Measurements from ENCODE around the gene CHAT. TPM values are rescaled to one million over a fixed set of nuclear protein-coding genes. Genes with fewer than 3 reads are reported as not detected.

CHAT gene
- total and polyA plus RNA-seq, 3 experiments from 2014 or later, result not detected

GRCh38 chr10:49593998-49594397, 19.8 kb upstream of the CHAT start:
- Histone ChIP-seq H3K36me3 (ENCODE audit: insufficient read depth, low read length) (no peaks in the 10 kb centered on the region), H3K4me1 (ENCODE audit: insufficient read depth, low read length) (no peaks in the 10 kb centered on the region), H3K27me3 (ENCODE audit: insufficient read depth, low read length, poor library complexity, severe bottlenecking) (no peaks in the 10 kb centered on the region), H3K4me3 (ENCODE audit: low read length) (no peak overlapping the region), H3K9me3 (ENCODE audit: low read length) (no peaks in the 10 kb centered on the region), H3K27ac (ENCODE audit: low read depth, low read length) (no peak overlapping the region)
- ChIA-PET POLR2A (interaction anchor here (1.2 kb wide), 1 partner anchor 55 kb away, joined by 3 read pairs; the partner anchor contains the start of gene ERCC6), CTCF (interaction anchor here (1.0 to 1.9 kb wide), 7 partner anchors 8 to 40 kb away, joined by 3 to 6 read pairs (median 3); no protein-coding TSS in a partner anchor)
- peaks cover 14 to 44% of the 10 kb centered on the region in 2 donors for H3K27me3 Mint-ChIP-seq
- H3K27ac Mint-ChIP-seq, result no peak overlapping the region
- H3K36me3 Mint-ChIP-seq, result no peaks in the 10 kb centered on the region
- H3K4me1 Mint-ChIP-seq, result peaks cover 0 to 5% (median 3%) of the 10 kb centered on the region in 3 donors
- H3K4me3 Mint-ChIP-seq, result no peak overlapping the region
- DNase-seq, result no peak
- H3K9me3 Mint-ChIP-seq, result peaks cover 0 to 4% (median 0%) of the 10 kb centered on the region in 5 donors

GRCh38 chr10:49594594-49594993, 19.2 kb upstream of the CHAT start:
- Mint-ChIP-seq H3K27ac (no peak overlapping the region), H3K4me3 (no peak overlapping the region), H3K4me1 (peaks cover 0 to 5% (median 3%) of the 10 kb centered on the region in 3 donors), H3K27me3 (peaks cover 9 to 47% of the 10 kb centered on the region in 2 donors), H3K9me3 (no peaks in the 10 kb centered on the region), H3K36me3 (no peaks in the 10 kb centered on the region)
- H3K4me1 ChIP-seq (ENCODE audit: insufficient read depth, low read length), result no peaks in the 10 kb centered on the region
- ChIA-PET POLR2A (interaction anchor here (1.2 kb wide), 1 partner anchor 56 kb away, joined by 3 read pairs; the partner anchor contains the start of gene ERCC6), CTCF (interaction anchor here (0.7 to 1.6 kb wide), 3 partner anchors 12 to 681 kb away, joined by 3 read pairs; no protein-coding TSS in a partner anchor)
- no peak overlapping the region for H3K4me3 ChIP-seq (ENCODE audit: low read length)
- H3K27ac ChIP-seq (ENCODE audit: low read depth, low read length), result no peak overlapping the region
- no peaks in the 10 kb centered on the region for H3K27me3 ChIP-seq (ENCODE audit: insufficient read depth, low read length, poor library complexity, severe bottlenecking)
- H3K9me3 ChIP-seq (ENCODE audit: low read length), result no peaks in the 10 kb centered on the region
- DNase-seq, result no peak
- H3K36me3 ChIP-seq (ENCODE audit: insufficient read depth, low read length), result no peaks in the 10 kb centered on the region

- Histone ChIP-seq H3K4me1 (ENCODE audit: insufficient read depth, low read length) (no peaks in the 10 kb centered on the region), H3K27me3 (ENCODE audit: insufficient read depth, low read length, poor library complexity, severe bottlenecking) (no peaks in the 10 kb centered on the region), H3K9me3 (ENCODE audit: low read length) (no peaks in the 10 kb centered on the region), H3K4me3 (ENCODE audit: low read length) (no peak overlapping the region), H3K36me3 (ENCODE audit: insufficient read depth, low read length) (no peaks in the 10 kb centered on the region), H3K27ac (ENCODE audit: low read depth, low read length) (no peak overlapping the region)
- no peak overlapping the region for H3K4me3 Mint-ChIP-seq
- ChIA-PET CTCF (interaction anchor here (0.7 to 0.8 kb wide), 2 partner anchors 190 to 681 kb away, joined by 3 read pairs; no protein-coding TSS in a partner anchor), POLR2A (interaction anchor here (1.2 kb wide), 1 partner anchor 56 kb away, joined by 3 read pairs; the partner anchor contains the start of gene ERCC6)
- peaks cover 9 to 48% of the 10 kb centered on the region in 2 donors for H3K27me3 Mint-ChIP-seq
- no peak overlapping the region for H3K27ac Mint-ChIP-seq
- peaks cover 0 to 5% (median 3%) of the 10 kb centered on the region in 3 donors for H3K4me1 Mint-ChIP-seq
- no peaks in the 10 kb centered on the region for H3K9me3 Mint-ChIP-seq
- no peak for DNase-seq
- H3K36me3 Mint-ChIP-seq, result no peaks in the 10 kb centered on the region
Measured at GRCh38 chr10:49595003-49595712, 18.7 kb upstream of the CHAT start.

GRCh38 chr10:49595713-49596492, 17.9 kb upstream of the CHAT start:
- Mint-ChIP-seq H3K36me3 (no peaks in the 10 kb centered on the region), H3K27ac (no peak overlapping the region), H3K4me3 (no peak overlapping the region), H3K9me3 (no peaks in the 10 kb centered on the region), H3K27me3 (peaks cover 11 to 51% of the 10 kb centered on the region in 2 donors), H3K4me1 (peaks cover 0 to 5% (median 3%) of the 10 kb centered on the region in 3 donors)
- Histone ChIP-seq H3K36me3 (ENCODE audit: insufficient read depth, low read length) (no peaks in the 10 kb centered on the region), H3K4me3 (ENCODE audit: low read length) (no peak overlapping the region), H3K27ac (ENCODE audit: low read depth, low read length) (no peak overlapping the region), H3K4me1 (ENCODE audit: insufficient read depth, low read length) (no peaks in the 10 kb centered on the region), H3K27me3 (ENCODE audit: insufficient read depth, low read length, poor library complexity, severe bottlenecking) (no peaks in the 10 kb centered on the region), H3K9me3 (ENCODE audit: low read length) (no peaks in the 10 kb centered on the region)
- DNase-seq, result no peak
- ChIA-PET CTCF (no interaction called here), POLR2A (no interaction called here)

- no peak for DNase-seq
- no peak overlapping the region for H3K27ac ChIP-seq (ENCODE audit: low read depth, low read length)
- Mint-ChIP-seq H3K9me3 (no peaks in the 10 kb centered on the region), H3K4me3 (no peak overlapping the region), H3K36me3 (no peaks in the 10 kb centered on the region), H3K27ac (no peak overlapping the region), H3K27me3 (peaks cover 8 to 53% of the 10 kb centered on the region in 2 donors), H3K4me1 (peaks cover 0 to 5% (median 3%) of the 10 kb centered on the region in 3 donors)
- no peaks in the 10 kb centered on the region for H3K27me3 ChIP-seq (ENCODE audit: insufficient read depth, low read length, poor library complexity, severe bottlenecking)
- ChIA-PET POLR2A (no interaction called here), CTCF (no interaction called here)
- H3K4me1 ChIP-seq (ENCODE audit: insufficient read depth, low read length), result no peaks in the 10 kb centered on the region
- H3K9me3 ChIP-seq (ENCODE audit: low read length), result no peaks in the 10 kb centered on the region
- no peaks in the 10 kb centered on the region for H3K36me3 ChIP-seq (ENCODE audit: insufficient read depth, low read length)
- H3K4me3 ChIP-seq (ENCODE audit: low read length), result no peak overlapping the region
Measured at GRCh38 chr10:49596493-49596809, 17.4 kb upstream of the CHAT start.

- Histone ChIP-seq H3K27ac (ENCODE audit: low read depth, low read length) (no peak overlapping the region), H3K4me1 (ENCODE audit: insufficient read depth, low read length) (no peaks in the 10 kb centered on the region), H3K9me3 (ENCODE audit: low read length) (no peaks in the 10 kb centered on the region), H3K27me3 (ENCODE audit: insufficient read depth, low read length, poor library complexity, severe bottlenecking) (no peaks in the 10 kb centered on the region), H3K4me3 (ENCODE audit: low read length) (no peak overlapping the region), H3K36me3 (ENCODE audit: insufficient read depth, low read length) (no peaks in the 10 kb centered on the region)
- DNase-seq, result no peak
- Mint-ChIP-seq H3K4me1 (peaks cover 0 to 5% (median 3%) of the 10 kb centered on the region in 3 donors), H3K27me3 (peaks cover 10 to 53% of the 10 kb centered on the region in 2 donors), H3K4me3 (no peak overlapping the region), H3K36me3 (no peaks in the 10 kb centered on the region), H3K9me3 (no peaks in the 10 kb centered on the region), H3K27ac (no peak overlapping the region)
- POLR2A ChIA-PET, result interaction anchor here (0.6 kb wide), 1 partner anchor 470 kb away, joined by 4 read pairs; no protein-coding TSS in a partner anchor
- CTCF ChIA-PET, result no interaction called here
Measured at GRCh38 chr10:49596836-49597235, 17.0 kb upstream of the CHAT start.

GRCh38 chr10:49597426-49598163, 16.2 kb upstream of the CHAT start:
- Mint-ChIP-seq H3K27me3 (peaks cover 9 to 58% of the 10 kb centered on the region in 2 donors), H3K4me3 (no peak overlapping the region), H3K9me3 (no peaks in the 10 kb centered on the region), H3K36me3 (no peaks in the 10 kb centered on the region), H3K27ac (no peak overlapping the region), H3K4me1 (peaks cover 0 to 5% (median 3%) of the 10 kb centered on the region in 3 donors)
- no peaks in the 10 kb centered on the region for H3K4me1 ChIP-seq (ENCODE audit: insufficient read depth, low read length)
- H3K27ac ChIP-seq (ENCODE audit: low read depth, low read length), result no peak overlapping the region
- H3K27me3 ChIP-seq (ENCODE audit: insufficient read depth, low read length, poor library complexity, severe bottlenecking), result no peaks in the 10 kb centered on the region
- POLR2A ChIA-PET, result interaction anchor here (0.6 kb wide), 1 partner anchor 469 kb away, joined by 4 read pairs; no protein-coding TSS in a partner anchor
- no peak for DNase-seq
- no peak overlapping the region for H3K4me3 ChIP-seq (ENCODE audit: low read length)
- no peaks in the 10 kb centered on the region for H3K36me3 ChIP-seq (ENCODE audit: insufficient read depth, low read length)
- H3K9me3 ChIP-seq (ENCODE audit: low read length), result no peaks in the 10 kb centered on the region
- CTCF ChIA-PET, result no interaction called here

Measured in CD8-positive, alpha-beta memory T cell (primary cell).